H1 (cell line): ENCODE data around the gene GANC. TPM values are rescaled to one million over a fixed set of nuclear protein-coding genes. Genes with fewer than 3 reads are reported as not detected.

Experiments
- CBX8 ChIP-seq: fragments of 300-800, 300-1000 bp; sonication (generic); IDR thresholded peaks from 2 replicates; pipeline ENCODE4 v1.7.1; 2016; ENCODE audit warnings: low read depth, low read length, borderline replicate concordance
- CHD7 ChIP-seq: fragments of 300-600 bp; sonication (generic); IDR thresholded peaks from 2 replicates; pipeline ENCODE4 v1.7.1; 2012; ENCODE audit warnings: low read length, moderate library complexity, mild to moderate bottlenecking, inconsistent platforms; ENCODE audit not compliant: insufficient replicate concordance
- HDAC2 ChIP-seq, 2 experiments: fragments of 300-600 bp in 1 of 2; sonication (generic) in 1 of 2; IDR thresholded peaks; 2 replicates each; pipeline ENCODE4 v1.6.1; 2011 to 2012; ENCODE audit warnings: low read depth in 2 of 2, low read length in 2 of 2, mild to moderate bottlenecking in 2 of 2, moderate library complexity in 2 of 2, borderline replicate concordance in 1 of 2, inconsistent platforms in 1 of 2
- polyA plus RNA-seq, 7 experiments: library from polyadenylated mRNA; depleted of rRNA in 3 of 7; stranded (reverse) in 5 of 7; unstranded in 2 of 7; fragments of >200 nt in 5 of 7; fragments of 200-250 nt in 2 of 7; gene quantifications; 1 replicate in 5 of 7; 2 replicates in 1 of 7; 4 replicates in 1 of 7; pipeline versions ENCODE4 v1.2.1 to v1.2.3, GENCODE V29; 2011 to 2013; ENCODE audit warnings: missing spikeins in 2 of 7, mixed read lengths in 2 of 7
- total RNA-seq: library from RNA; stranded (reverse); fragmentation: NEBNext Ultra II Directional; extraction: Animal tissue kit (Norgen Biotek cat#: 25700); gene quantifications from 2 replicates; pipeline ENCODE4 v1.2.1, GENCODE V29; 2021

Gene GANC
- total and polyA plus RNA-seq, 2 of the 8 experiments (the other 6 are each of a cell fraction or from before 2014, with no cell fraction given) = 6.8 to 14.4 TPM

- TF ChIP-seq CHD7 (no peak), CBX8 (no peak), HDAC2 (IDR thresholded peaks at IDR 0.05; ENCODE audit: borderline replicate concordance in 1 of 2, low read depth in 2 of 2, low read length in 2 of 2) (no peak)
Observed at GRCh38 chr15:42364529-42364928, 91.5 kb downstream of the GANC start (continued).
